ENCODE results near the gene ARFIP2. TPM values are rescaled to one million over a fixed set of nuclear protein-coding genes. Genes with fewer than 3 reads are reported as not detected.

The ARFIP2 gene
- total RNA-seq, 4 donors from 2014 or later, result 77.3 to 110 (median 87.2) TPM

DNA sequence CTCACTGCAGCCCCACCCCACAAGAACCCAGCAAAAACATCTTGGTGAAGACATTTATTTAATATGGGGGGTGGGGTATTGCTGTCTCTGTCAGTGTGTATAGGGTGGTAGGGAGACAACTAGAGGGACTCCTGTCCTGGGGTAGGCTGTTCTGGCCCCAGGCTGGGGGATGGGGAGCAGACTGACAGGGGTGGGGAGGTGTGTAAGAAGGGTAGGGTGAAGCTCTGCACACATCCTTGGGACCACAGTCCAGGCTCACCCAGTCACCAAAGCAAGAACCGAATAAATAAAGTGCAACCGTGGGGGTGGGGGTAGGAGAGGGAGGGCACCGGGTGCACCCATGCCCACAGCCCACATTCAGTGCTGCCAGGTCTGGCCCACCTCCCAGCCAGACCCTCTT is 32.6 kb downstream of the ARFIP2 start:
- H3K27me3 ChIP-seq, result no peaks in the 10 kb centered on the region
- H3K4me3 ChIP-seq, result no peak overlapping the region
- 90% methylated on average over 3 of the region's 3 CpGs; no CpG with 5 or more reads in 1 of the 2 donors for WGBS, 2 donors (ENCODE audit: low coverage in 1 of 2)
- H3K4me1 ChIP-seq, result no peaks in the 10 kb centered on the region
- in situ Hi-C loops (cut with MboI; ENCODE audit: low pct_ligation_motif_present in 1 of 4, low pct_unique_long_range_greater_than_20kb in 1 of 4, low sequenced_read_pairs in 3 of 4) (loop anchor here in 3 of 4 donors (10.0 kb wide), 3 partner anchors 56 to 74 kb away; no protein-coding TSS in a partner anchor), intact Hi-C loops (cut with DNase I; ENCODE audit: low total_unique reads) (no loop called here)
- no peaks in the 10 kb centered on the region for H3K9me3 ChIP-seq
- TF ChIP-seq POLR2A (IDR thresholded peaks at IDR 0.05), result no peak
- no peak overlapping the region for H3K27ac ChIP-seq
- no peak for DNase-seq
- H3K36me3 ChIP-seq, result peaks cover 0 to 19% (median 8%) of the 10 kb centered on the region in 4 donors

DNA sequence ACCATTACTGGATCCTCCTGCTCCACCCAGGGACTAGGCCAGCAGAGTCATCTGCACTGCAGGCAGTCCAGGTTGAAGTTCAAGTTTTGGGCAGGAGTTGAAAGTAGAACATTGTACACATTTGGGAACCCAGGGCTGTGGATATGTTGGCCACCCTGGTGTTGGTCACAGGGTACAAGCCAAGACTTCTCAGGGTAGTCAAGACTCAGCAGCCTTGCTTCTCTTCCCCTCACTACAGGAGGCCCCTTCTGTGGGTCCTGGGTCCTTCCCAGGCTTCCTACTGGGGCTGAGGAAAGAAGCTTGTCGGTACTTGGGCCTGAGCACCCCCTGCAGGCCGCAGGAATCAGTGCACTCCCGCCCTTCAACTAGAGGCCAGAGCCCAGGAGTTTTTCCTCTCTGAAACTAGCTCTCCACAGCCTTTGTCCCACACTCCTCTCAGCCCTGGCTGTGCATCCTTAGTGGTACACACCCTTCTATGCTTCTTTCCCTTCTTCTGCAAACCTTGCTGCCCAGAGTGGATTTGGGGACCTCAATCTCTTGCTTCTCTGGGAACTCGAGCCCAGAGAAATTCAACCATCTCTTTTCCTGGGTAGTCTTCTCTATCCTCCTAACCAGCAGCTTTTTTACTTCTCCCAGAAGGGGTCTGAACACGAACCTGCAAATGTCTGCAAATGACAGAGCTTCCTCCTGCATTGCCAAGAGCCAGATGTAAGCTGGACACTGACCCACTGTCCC is 37.7 kb downstream of the ARFIP2 start:
- H3K27me3 ChIP-seq, result no peaks in the 10 kb centered on the region
- no peaks in the 10 kb centered on the region for H3K4me1 ChIP-seq
- no peak overlapping the region for H3K27ac ChIP-seq
- no peaks in the 10 kb centered on the region for H3K36me3 ChIP-seq
- TF ChIP-seq, protein P1, sequence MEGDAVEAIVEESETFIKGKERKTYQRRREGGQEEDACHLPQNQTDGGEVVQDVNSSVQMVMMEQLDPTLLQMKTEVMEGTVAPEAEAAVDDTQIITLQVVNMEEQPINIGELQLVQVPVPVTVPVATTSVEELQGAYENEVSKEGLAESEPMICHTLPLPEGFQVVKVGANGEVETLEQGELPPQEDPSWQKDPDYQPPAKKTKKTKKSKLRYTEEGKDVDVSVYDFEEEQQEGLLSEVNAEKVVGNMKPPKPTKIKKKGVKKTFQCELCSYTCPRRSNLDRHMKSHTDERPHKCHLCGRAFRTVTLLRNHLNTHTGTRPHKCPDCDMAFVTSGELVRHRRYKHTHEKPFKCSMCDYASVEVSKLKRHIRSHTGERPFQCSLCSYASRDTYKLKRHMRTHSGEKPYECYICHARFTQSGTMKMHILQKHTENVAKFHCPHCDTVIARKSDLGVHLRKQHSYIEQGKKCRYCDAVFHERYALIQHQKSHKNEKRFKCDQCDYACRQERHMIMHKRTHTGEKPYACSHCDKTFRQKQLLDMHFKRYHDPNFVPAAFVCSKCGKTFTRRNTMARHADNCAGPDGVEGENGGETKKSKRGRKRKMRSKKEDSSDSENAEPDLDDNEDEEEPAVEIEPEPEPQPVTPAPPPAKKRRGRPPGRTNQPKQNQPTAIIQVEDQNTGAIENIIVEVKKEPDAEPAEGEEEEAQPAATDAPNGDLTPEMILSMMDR (IDR thresholded peaks at IDR 0.05), result peak; percentile 75 to 85 (median 82)
- TF ChIP-seq POLR2A (IDR thresholded peaks at IDR 0.05), result no peak
- 25 to 60% methylated on average over 1 to 5 of the region's 5 CpGs for WGBS, 2 donors (ENCODE audit: low coverage in 1 of 2)
- no peaks in the 10 kb centered on the region for H3K9me3 ChIP-seq
- peak; percentile 61 for DNase-seq
- H3K4me3 ChIP-seq, result no peak overlapping the region
- in situ Hi-C loops (cut with MboI; ENCODE audit: low pct_ligation_motif_present in 1 of 4, low pct_unique_long_range_greater_than_20kb in 1 of 4, low sequenced_read_pairs in 3 of 4) (loop anchor here in 3 of 4 donors (5.0 to 10.0 kb wide), 4 partner anchors 59 to 69 kb away; no protein-coding TSS in a partner anchor), intact Hi-C loops (cut with DNase I; ENCODE audit: low total_unique reads) (loop anchor here (2.0 kb wide), 1 partner anchor 65 kb away; no protein-coding TSS in a partner anchor)

DNA sequence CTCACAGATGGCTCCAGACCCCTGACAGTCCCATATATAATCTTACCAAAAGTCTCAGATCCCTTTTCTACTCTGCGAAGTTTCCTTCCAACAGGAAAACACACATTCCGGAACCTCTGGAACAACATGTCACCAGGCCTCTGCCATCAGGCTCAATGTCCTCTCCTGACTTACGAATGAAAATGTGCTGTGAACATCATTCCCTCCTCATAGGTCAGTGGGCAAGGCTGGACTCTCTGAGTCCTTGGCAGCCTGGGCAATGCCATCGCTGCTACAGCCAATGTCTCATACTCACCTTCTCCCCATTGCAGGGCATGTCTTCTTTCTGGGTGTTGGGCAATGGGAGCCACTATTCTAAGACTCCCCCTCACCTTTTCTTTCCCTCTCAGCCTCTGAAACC is 38.7 kb downstream of the ARFIP2 start:
- H3K4me1 ChIP-seq, result no peaks in the 10 kb centered on the region
- no peak for DNase-seq
- no peaks in the 10 kb centered on the region for H3K9me3 ChIP-seq
- in situ Hi-C loops (cut with MboI; ENCODE audit: low pct_ligation_motif_present in 1 of 4, low pct_unique_long_range_greater_than_20kb in 1 of 4, low sequenced_read_pairs in 3 of 4), result loop anchor here in 3 of 4 donors (5.0 to 10.0 kb wide), 4 partner anchors 58 to 68 kb away; no protein-coding TSS in a partner anchor
- 79 to 93% methylated on average over 4 of the region's 4 CpGs for WGBS, 2 donors (ENCODE audit: low coverage in 1 of 2)
- no peak overlapping the region for H3K4me3 ChIP-seq
- intact Hi-C loops (cut with DNase I; ENCODE audit: low total_unique reads), result loop anchor here (2.0 kb wide), 1 partner anchor 64 kb away; no protein-coding TSS in a partner anchor
- no peaks in the 10 kb centered on the region for H3K27me3 ChIP-seq
- TF ChIP-seq EP300 (IDR thresholded peaks at IDR 0.05; ENCODE audit: low read depth) (no peak), POLR2A (IDR thresholded peaks at IDR 0.05) (no peak), POLR2AphosphoS5 (IDR thresholded peaks at IDR 0.05) (no peak)
- TF ChIP-seq, protein P1 (IDR thresholded peaks at IDR 0.05), result no peak
- H3K36me3 ChIP-seq, result no peaks in the 10 kb centered on the region
- no peak overlapping the region for H3K27ac ChIP-seq

DNA sequence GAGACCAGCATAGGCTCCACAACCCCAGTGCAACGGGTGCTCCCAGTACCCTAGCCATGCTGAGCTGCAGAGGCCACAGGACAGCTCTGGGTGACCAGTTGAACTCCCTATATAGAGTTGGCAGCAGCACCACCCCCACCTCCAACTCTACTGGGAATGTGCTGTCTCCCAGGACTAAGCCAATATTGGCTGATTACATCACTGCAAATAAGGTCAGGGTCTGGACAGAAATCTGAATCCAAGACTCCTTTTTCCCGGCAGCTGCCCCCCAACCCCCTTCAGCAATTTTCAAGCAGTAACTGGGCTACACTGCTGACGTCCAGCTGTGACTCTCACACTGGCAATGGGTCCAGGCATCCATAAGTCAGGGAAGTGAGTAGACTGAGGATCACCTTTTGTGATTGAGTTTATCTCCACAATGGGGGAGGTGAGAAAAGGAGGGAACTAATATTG is 40.2 kb downstream of the ARFIP2 start, which contains the start of gene HPX:
TSS of gene HPX (minus strand) at position 82 of the 453 bp plus-strand sequence. CDS start at position 58, 24 bp downstream.
- Histone ChIP-seq H3K4me3 (no peak within 1 kb of the TSS), H3K27ac (no peak within 1 kb of the TSS), H3K36me3 (no peaks in the 10 kb centered on the region), H3K9me3 (no peaks in the 10 kb centered on the region), H3K27me3 (no peaks in the 10 kb centered on the region), H3K4me1 (no peaks in the 10 kb centered on the region)
- TF ChIP-seq POLR2A (IDR thresholded peaks at IDR 0.05) (no peak), POLR2AphosphoS5 (IDR thresholded peaks at IDR 0.05) (no peak), EP300 (IDR thresholded peaks at IDR 0.05; ENCODE audit: low read depth) (no peak)
- TF ChIP-seq, protein P1 (IDR thresholded peaks at IDR 0.05), result no peak
- intact Hi-C loops (cut with DNase I; ENCODE audit: low total_unique reads) (no loop called here), in situ Hi-C loops (cut with MboI; ENCODE audit: low pct_ligation_motif_present in 1 of 4, low pct_unique_long_range_greater_than_20kb in 1 of 4, low sequenced_read_pairs in 3 of 4) (loop anchor here in 3 of 4 donors (5.0 to 10.0 kb wide), 4 partner anchors 56 to 66 kb away; no protein-coding TSS in a partner anchor)
- whole genome bisulfite sequencing, 2 donors (ENCODE audit: low coverage in 1 of 2), result 81% methylated on average over 3 of the region's 3 CpGs; no CpG with 5 or more reads in 1 of the 2 donors
- DNase-seq, result no peak

Data from transverse colon (tissue), 4 donors.